AG04449 (cell line): ENCODE measurements around the gene ST6GALNAC4.

Experiments
- CTCF ChIA-PET: fragments of 350-600 bp; formaldehyde crosslinking; extraction: SDS; loops from one replicate; lab custom pipeline; 2021; ENCODE audit warnings: antibody characterized with exemption; lab: Yijun Ruan, JAX
- POLR2A ChIA-PET: fragments of 400-600, 350-600 bp; formaldehyde crosslinking; extraction: SDS; loops from one replicate; lab custom pipeline; 2020; ENCODE audit warnings: antibody characterized with exemption, inconsistent platforms; lab: Yijun Ruan, JAX
- DNase-seq: peaks from one replicate; pipeline ENCODE4 v3.0.0-alpha.2; 2010; ENCODE audit warnings: low read depth, low spot score
- H3K4me3 ChIP-seq: 2 replicates; pipeline ENCODE4 v1.5.1; 2011; ENCODE audit warnings: low read depth, mild to moderate bottlenecking, control low read depth, low read length
- CTCF ChIP-seq: IDR thresholded peaks from one replicate; pipeline ENCODE4 v1.5.1; 2011; ENCODE audit warnings: mild to moderate bottlenecking, moderate library complexity, low read length, control low read depth, inconsistent platforms; ENCODE audit not compliant: insufficient read depth; ENCODE audit errors: missing control alignments

Gene ST6GALNAC4, protein sequence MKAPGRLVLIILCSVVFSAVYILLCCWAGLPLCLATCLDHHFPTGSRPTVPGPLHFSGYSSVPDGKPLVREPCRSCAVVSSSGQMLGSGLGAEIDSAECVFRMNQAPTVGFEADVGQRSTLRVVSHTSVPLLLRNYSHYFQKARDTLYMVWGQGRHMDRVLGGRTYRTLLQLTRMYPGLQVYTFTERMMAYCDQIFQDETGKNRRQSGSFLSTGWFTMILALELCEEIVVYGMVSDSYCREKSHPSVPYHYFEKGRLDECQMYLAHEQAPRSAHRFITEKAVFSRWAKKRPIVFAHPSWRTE

GRCh38 chr9:127916720-127917581 is at the start of gene ST6GALNAC4:
ST6GALNAC4 (minus strand) TSS chr9:127917041; CDS start chr9:127916419, 622 bp downstream.
- ChIA-PET POLR2A (interaction anchor here (1.2 kb wide), 1 partner anchor 19 kb away, joined by 5 read pairs; no protein-coding TSS in a partner anchor), CTCF (interaction anchor here (0.8 to 2.5 kb wide), 9 partner anchors 19 to 184 kb away, joined by 3 to 13 read pairs (median 7); partner anchors contain the start of genes CDK9 and TOR2A)
- no peak for TF ChIP-seq CTCF
- H3K4me3 ChIP-seq, result peak within 1 kb of the TSS; percentile 74
- DNase-seq, result no peak

DNA sequence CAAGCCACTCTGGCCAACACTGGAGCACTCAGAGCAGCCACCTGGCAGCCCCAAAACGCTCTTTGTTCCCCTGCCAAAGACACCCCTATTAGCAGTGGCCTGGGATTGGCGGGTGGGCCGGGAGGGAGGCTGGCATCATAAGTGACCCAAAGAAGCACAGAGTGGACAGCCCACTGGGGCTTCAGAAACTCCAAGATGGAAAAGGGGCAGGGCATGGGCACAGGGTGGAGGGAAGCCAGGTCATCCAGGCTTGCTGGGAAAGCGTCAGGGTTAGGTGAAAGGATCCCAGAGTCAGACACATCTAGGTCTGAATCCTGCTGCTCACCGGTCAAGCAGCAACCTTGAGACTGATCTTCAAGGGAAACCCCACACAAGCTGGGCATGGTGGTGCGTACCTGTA is 49.1 kb upstream of the ST6GALNAC4 start:
- ChIA-PET POLR2A (interaction anchor here (1.5 kb wide), 1 partner anchor 12 kb away, joined by 5 read pairs; no protein-coding TSS in a partner anchor), CTCF (interaction anchor here (0.7 to 3.6 kb wide), 7 partner anchors 10 to 152 kb away, joined by 3 to 21 read pairs (median 4); no protein-coding TSS in a partner anchor)
- H3K4me3 ChIP-seq, result no peak overlapping the region
- no peak for DNase-seq
- no peak for TF ChIP-seq CTCF

- DNase-seq, result no peak
- CTCF ChIA-PET, result interaction anchor here (1.2 to 15.5 kb wide), 5 partner anchors 11 to 154 kb away, joined by 3 to 226 read pairs (median 9); no protein-coding TSS in a partner anchor
These were observed 46.7 kb upstream of the ST6GALNAC4 start for GRCh38 chr9:127963359-127964064.

DNA sequence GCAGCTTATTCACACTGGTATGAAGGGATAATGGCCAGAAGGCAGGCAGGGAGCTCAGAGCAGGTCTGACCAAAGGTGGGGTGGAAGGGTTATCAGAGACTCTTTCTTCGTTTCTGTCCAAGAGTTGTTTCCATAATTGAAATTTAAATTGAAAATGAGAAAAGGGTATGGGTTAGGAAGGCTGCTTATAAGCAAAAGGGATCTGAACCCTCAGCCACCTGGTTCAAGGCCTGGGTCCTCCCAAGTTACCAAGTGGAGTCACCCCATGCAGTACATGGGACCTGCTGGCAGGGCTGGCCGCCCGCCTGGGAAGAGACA is 46.2 kb upstream of the ST6GALNAC4 start:
- H3K4me3 ChIP-seq, result no peak overlapping the region
- TF ChIP-seq CTCF, result no peak
- CTCF ChIA-PET, result interaction anchor here (1.2 to 15.5 kb wide), 5 partner anchors 10 to 155 kb away, joined by 3 to 226 read pairs (median 9); no protein-coding TSS in a partner anchor
- POLR2A ChIA-PET, result no interaction called here
- no peak for DNase-seq

More at GRCh38 chr9:127963359-127964064, 46.7 kb upstream of the ST6GALNAC4 start:
- POLR2A ChIA-PET, result no interaction called here
- H3K4me3 ChIP-seq, result no peak overlapping the region
- no peak for TF ChIP-seq CTCF

- no peak for DNase-seq
- TF ChIP-seq CTCF, result no peak
- POLR2A ChIA-PET, result no interaction called here
- CTCF ChIA-PET, result interaction anchor here (1.0 to 15.5 kb wide), 6 partner anchors 10 to 155 kb away, joined by 3 to 226 read pairs (median 7); no protein-coding TSS in a partner anchor
- no peak overlapping the region for H3K4me3 ChIP-seq
These were observed 45.4 kb upstream of the ST6GALNAC4 start for GRCh38 chr9:127962278-127962677.
